Inflammatory macrophage treated with lipopolysaccharide for 4 hours (primary cell): ENCODE data around the gene CAMSAP1.
"Not testable (repeated sequence)": the region's sequence is repeated elsewhere in the genome, so short reads cannot be mapped to it uniquely, and the experiment has no call there.

Experiments
- DNase-seq: peaks from one replicate; pipeline ENCODE4 v3.0.0-alpha.2; 2020

CAMSAP1 gene, protein sequence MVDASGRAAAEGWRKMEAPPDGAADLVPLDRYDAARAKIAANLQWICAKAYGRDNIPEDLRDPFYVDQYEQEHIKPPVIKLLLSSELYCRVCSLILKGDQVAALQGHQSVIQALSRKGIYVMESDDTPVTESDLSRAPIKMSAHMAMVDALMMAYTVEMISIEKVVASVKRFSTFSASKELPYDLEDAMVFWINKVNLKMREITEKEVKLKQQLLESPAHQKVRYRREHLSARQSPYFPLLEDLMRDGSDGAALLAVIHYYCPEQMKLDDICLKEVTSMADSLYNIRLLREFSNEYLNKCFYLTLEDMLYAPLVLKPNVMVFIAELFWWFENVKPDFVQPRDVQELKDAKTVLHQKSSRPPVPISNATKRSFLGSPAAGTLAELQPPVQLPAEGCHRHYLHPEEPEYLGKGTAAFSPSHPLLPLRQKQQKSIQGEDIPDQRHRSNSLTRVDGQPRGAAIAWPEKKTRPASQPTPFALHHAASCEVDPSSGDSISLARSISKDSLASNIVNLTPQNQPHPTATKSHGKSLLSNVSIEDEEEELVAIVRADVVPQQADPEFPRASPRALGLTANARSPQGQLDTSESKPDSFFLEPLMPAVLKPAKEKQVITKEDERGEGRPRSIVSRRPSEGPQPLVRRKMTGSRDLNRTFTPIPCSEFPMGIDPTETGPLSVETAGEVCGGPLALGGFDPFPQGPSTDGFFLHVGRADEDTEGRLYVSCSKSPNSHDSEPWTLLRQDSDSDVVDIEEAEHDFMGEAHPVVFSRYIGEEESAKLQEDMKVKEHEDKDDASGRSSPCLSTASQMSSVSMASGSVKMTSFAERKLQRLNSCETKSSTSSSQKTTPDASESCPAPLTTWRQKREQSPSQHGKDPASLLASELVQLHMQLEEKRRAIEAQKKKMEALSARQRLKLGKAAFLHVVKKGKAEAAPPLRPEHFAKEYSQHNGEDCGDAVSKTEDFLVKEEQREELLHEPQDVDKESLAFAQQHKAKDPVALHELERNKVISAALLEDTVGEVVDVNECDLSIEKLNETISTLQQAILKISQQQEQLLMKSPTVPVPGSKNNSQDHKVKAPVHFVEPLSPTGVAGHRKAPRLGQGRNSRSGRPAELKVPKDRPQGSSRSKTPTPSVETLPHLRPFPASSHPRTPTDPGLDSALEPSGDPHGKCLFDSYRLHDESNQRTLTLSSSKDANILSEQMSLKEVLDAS (N-terminal part only)

DNA sequence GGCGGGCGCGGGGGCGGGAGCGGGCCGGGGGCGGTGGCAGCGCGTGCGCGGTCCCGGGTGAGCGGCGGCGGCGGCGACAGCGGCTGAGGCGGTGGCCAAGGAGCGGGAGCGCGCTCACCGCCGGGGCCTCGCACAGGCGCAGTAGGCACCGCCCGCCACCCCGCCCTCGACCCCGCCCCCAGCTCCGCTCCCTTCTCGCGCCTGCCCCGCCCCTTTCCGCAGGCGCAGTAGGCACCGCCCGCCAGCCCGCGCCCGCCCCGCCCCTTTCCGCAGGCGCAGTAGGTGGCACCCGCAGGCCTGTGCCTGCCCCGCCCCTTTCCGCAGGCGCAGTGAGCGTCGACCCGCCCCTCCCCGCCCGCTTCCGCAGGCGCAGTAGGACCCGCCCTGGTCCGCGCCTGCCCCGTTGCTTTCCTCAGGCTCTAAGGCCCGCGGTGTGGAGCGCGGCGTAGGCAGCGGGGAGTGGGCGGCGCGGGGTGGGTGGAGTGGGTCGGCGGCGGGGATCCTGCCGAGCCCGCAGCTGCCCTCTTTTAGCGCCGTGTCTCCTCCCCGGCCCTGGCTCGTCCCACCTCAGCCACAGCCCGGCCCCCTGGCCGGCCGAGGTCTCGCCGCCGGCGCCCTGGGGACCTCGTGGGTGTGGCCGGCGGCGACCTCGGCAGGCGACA lies at the start of gene CAMSAP1:
CAMSAP1 (minus strand) TSS at position 116 of the 662 bp plus-strand sequence. CDS start 387 bp downstream, outside the sequence.
- DNase-seq: peak; percentile 95

DNA sequence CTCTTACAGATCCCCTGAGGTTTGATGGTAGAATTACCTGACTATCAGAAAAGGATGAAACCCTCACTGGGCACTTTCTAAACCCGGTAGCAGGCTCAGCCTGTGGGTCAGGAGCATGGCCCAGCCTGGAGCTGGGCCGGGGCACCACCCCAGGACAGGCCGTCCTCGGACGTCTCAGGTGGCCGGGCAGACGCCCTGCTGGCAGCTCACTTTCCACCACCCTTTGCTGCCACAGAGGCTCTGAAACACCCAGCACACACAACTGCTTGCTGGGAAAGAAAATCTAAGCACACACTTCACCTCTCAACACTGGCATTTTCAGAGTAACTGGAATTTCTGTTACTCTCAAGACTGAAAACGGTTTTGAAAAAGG lies 49.4 kb upstream of the CAMSAP1 start:
- no peak for DNase-seq

DNA sequence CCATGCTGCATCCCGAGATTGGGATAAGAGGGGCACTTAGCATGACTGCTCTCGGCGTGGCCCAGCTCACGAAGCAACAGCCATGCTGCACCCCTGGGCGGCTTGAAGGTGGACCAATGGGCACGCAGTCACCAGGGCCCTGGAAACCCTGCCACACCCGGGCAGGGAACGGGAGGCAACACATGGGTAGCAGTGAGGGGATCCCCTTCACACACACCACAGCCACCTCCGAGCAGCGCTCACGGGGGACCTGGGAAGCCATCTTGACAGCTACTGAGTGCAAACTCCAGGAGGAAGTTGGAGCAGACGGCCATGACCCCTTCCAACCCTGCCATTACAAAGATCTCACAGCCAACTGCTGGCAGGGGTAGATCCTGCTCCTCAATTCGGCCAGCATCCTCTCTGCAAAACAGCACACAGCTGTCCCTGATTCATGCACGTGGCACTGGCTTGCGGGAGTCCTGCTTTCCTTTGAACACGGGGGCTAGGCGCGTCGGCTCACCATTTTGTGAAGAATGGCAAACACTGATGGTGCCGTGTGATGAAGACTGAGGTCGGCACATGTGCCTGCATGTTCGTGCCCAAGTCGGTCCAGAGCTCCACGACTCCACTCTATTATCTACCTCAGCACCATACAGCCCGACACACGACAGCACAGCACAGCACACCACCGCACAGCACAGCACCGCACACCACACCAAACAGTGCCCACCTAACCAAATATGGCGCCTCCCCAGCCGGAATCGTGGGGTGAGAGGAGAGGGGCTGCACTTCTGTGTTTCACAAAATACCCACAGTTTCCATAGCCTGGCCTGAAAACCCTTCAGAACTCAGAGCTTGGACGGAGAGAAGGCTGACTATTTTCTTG lies 48.8 kb upstream of the CAMSAP1 start:
- no peak for DNase-seq

GRCh38 chr9:135952664-135953206 lies 45.4 kb upstream of the CAMSAP1 start:
- no peak for DNase-seq

GRCh38 chr9:135951889-135952663 lies 44.7 kb upstream of the CAMSAP1 start:
- DNase-seq: no peak

DNA sequence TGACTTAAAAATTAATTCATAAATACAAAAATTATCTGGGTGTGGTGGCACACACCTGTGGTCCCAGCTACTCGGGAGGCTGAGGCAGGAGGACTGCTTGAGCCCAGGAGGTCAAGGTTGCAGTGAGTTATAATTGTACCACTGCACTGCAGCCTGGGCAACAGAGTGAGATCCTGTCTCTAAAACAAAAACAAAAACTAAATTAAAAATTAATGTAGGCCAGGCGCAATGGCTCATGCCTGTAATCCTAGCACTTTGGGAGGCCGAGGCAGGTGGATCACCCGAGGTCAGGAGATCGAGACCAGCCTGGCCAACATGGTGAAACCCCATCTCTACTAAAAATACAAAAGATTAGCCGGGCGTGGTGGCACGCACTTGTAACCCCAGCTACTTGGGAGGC lies 44.0 kb upstream of the CAMSAP1 start:
- not testable (repeated sequence) for DNase-seq

DNA sequence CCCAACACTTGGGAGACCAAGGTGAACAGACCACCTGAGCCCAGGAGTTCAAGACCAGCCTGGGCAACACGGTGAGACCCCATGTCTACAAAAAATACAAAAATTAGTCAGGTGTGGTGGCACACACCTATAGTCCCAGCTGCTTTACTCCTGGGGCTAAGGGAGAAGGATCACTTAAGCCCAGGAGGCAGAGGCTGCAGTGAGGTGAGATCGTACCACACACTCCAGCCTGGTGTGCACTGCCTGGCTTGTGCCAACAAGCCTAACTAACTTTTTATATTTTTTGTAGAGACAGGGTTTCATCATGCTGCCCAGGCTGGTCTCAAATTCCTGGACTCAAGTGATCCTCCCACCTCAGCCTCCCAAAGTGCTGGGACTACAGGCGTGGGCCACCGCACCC lies 43.5 kb upstream of the CAMSAP1 start:
- not testable (repeated sequence) for DNase-seq

- no peak for DNase-seq
Observed at GRCh38 chr9:135950135-135950682, 42.9 kb upstream of the CAMSAP1 start.

DNA sequence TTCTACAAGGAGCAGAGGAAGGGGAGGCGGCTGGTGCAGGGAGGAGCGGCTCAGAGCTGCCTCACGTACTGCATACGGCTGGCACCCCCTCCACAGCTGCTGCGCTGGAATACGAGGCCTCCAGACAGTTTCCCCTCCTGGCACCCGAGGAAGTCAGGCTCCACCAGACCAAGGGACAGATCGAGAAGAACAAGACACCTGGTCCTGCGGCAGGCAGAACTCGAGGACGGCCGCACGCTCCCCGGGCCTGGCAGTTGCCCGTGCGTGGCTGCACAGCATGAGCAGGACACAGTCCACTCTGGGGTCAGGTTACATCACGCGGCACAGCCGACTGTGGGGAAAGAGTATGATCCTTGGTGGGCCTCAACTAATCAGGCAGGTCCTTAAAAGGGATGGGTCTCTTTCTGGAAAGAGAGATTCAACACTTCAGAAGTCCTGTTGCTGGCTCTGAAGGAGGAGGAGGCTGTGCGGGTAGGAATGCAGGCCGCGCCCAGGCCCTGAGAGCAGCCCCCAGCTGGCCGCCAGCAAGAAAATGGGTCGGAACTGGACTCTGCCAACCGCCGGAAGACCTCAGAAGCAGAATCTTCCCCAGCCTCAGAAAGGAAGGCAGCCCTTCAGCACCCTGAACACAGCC lies 42.3 kb upstream of the CAMSAP1 start:
- no peak for DNase-seq

DNA sequence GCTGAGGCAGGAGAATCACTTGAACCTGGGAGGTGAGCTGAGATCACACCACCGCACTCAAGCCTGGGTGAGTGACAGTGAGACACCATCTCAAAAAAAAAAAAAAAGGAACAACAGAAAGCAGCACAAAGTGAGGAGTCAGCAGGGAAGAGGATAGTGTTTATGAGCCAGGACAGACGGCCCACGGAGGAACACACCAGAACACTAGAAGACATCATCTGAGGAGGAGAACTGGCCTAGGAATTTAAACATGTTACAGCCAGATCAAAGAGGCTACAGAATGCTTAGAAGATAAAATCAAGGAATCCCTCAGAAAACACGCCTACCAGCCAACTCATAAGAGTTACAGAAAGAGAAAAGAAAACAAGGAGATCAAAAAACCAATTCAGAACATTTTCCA lies 41.6 kb upstream of the CAMSAP1 start:
- DNase-seq: no peak

DNA sequence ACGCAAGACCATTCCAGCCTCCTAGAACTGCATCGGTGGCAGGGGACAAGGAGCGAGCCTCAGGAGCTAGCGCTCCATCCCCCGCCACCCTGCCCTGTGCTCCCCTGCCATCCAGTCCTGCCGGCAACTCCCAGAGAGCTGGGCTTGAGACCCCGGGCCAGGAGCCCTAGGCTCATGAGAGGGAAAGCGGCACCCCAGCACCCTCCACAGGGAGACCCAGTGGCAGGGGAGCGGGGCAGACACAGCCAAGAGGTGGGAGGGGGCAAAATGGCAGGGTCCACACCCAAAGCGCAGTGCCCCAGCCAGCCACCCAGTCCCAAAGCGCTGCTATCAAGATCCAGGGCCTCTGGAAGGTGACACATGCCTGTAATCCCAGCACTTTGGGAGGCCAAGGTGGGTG lies 41.1 kb upstream of the CAMSAP1 start:
- DNase-seq: no peak

- no peak for DNase-seq
Observed at GRCh38 chr9:135947582-135947981, 40.2 kb upstream of the CAMSAP1 start.

- DNase-seq: not testable (repeated sequence)
Observed at GRCh38 chr9:135947105-135947504, 39.8 kb upstream of the CAMSAP1 start.

DNA sequence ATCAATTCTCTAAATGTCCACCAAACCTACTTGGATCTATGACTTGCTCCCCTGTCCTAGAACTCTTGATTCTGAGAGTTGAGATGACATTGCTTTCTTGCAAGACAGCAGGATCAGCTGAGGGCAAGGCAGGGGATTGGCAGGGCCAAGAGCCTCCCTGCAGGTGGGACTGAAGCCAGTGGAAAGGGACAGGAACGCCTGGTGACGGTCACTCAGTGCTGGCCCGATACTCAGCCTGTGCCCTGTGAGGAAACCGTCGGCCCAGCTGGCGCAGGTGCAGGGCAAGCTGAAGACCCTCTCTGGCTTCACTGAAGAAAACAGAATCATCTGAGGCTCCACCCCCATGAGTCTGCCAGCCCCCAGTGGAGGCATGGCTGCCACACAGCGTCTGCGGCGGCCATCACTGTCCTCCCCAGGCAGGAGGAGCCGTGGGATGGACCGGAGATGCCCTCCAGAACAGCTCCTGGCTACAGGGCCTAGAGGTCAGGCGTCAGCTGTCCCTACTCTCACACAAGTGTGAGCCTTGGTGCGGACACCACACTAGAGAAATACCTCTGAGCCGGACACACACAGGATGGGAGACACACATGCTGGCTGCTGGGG lies 39.1 kb upstream of the CAMSAP1 start:
- no peak for DNase-seq

DNA sequence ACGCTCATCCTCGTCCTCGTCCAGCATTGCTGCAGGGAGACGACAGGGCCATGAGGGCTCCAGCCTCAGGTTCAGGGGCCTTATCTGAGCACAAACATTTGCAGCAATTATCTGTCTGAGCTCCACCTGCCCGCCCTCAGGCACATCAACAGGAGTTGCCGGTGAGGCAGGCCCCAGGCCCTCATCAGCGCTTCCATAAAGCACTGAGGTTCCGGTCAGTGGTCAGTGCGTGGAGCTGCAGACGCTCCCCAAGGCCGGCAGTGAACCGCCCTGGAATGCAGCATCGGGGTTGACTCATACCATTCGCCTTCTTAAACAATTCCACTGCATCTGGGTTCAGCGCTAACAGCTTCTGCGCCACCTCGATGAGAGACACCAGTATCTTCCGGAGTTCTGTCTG lies 38.6 kb upstream of the CAMSAP1 start:
- no peak for DNase-seq

DNA sequence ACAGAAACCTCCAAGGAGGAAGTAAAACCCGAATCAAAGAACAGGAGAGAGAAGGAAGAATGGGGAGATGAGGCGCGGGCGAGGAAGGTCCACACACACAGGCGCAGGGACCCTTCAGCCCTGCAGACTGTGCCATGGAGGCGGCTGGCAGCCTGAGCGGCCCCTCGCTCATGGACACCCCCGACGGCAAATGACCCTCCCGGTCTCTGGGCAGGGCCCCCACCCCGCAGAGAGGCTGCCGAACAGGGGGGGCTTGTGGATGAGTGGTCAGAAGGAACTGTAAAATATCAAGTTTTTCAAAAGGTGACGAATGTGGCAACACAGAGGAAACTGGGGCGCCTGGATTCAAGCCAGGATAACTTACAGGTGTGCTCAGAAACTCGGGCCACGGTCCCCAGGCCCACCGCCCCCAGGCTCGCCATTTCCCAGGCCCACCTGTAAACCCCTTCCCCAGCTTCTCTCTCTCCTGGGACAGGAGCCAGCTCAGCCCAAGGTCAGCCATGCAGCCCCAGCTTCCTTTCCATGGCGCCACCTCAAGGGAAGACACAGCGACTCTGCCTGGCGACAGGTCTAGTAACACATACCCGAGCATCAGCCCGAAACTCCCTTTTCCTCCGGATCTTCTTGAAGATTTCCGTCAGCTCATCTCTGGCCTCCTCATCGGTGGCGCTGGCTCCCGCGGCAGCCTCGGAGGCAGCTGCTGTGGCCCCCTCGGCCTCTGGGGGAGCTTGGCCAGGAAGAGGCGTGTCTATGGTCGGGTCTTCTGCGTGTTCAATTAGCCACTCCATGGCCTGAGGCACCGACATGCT lies 37.3 kb upstream of the CAMSAP1 start:
- no peak for DNase-seq

- DNase-seq: not testable (repeated sequence)
Observed at GRCh38 chr9:135943604-135944003, 36.3 kb upstream of the CAMSAP1 start.

DNA sequence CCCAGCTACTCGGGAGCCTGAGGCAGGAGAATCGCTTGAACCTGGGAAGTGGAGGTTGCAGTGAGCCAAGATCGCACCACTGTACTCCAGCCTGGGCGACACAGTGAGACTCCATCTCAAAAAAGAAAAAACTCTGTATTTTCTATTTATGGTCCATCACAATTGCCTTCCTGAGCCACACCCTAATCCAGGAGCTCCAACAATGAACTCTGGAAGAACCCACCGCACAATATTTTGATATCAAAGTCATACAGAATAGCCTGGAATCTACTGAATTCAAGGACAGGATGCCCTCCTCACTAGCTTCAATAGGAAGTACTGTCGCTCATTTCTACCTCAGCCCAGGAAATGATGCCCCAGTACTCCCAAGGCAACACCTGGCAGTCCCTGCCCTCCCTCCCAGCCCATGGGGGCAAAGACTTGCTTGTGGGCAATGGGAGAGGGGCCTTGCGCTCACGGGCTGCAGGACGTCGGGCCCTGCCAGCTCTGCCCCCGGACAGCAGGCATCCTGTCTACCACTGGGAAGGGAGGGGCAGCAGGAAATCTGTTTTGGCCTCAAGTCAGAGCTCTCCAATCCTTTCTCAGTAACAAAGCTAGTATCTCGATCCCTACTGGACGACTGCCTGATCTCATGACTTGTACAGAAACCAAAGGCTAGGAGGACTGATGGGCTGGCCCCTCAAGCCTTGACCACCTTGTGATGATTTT lies 34.1 kb upstream of the CAMSAP1 start:
- DNase-seq: no peak
